Activated CD4-positive, alpha-beta T cell treated with anti-CD3 and anti-CD28 coated beads, Interleukin-10, Interleukin-2, amounts not matched to agents 100 ng/mL and 50 ng/mL, durations not matched to agents 16 hours and 8 hours (primary cell): ENCODE results near the gene AKIRIN1.
"Not testable (repeated sequence)": the region's sequence is repeated elsewhere in the genome, so short reads cannot be mapped to it uniquely, and the experiment has no call there.

Experiments used
- DNase-seq: peaks from one replicate; pipeline ENCODE4 v3.0.0-alpha.2; 2020

AKIRIN1 gene

GRCh38 chr1:38997034-38997900 lies 6.2 kb downstream of the AKIRIN1 start:
- no peak for DNase-seq

- no peak for DNase-seq
Measured at GRCh38 chr1:38997901-38998190, 6.8 kb downstream of the AKIRIN1 start.

- DNase-seq: no peak
Measured at GRCh38 chr1:39001516-39002421, 10.7 kb downstream of the AKIRIN1 start.

- peak; percentile 38 for DNase-seq
Measured at GRCh38 chr1:39003281-39003680, 12.2 kb downstream of the AKIRIN1 start.

GRCh38 chr1:39003794-39004193 lies 12.7 kb downstream of the AKIRIN1 start:
- DNase-seq: peak; percentile 70

- no peak for DNase-seq
Measured at GRCh38 chr1:39006287-39006686, 15.2 kb downstream of the AKIRIN1 start.

- no peak for DNase-seq
Measured at GRCh38 chr1:39006726-39007645, 15.9 kb downstream of the AKIRIN1 start.

GRCh38 chr1:39014956-39015355 lies 23.9 kb downstream of the AKIRIN1 start:
- not testable (repeated sequence) for DNase-seq

GRCh38 chr1:39016604-39017171 lies 25.6 kb downstream of the AKIRIN1 start:
- no peak for DNase-seq

- DNase-seq: no peak
Measured at GRCh38 chr1:39017266-39017665, 26.2 kb downstream of the AKIRIN1 start.

GRCh38 chr1:39020494-39020893 lies 29.4 kb downstream of the AKIRIN1 start:
- DNase-seq: not testable (repeated sequence)

GRCh38 chr1:39021426-39021825 lies 30.4 kb downstream of the AKIRIN1 start:
- no peak for DNase-seq

- no peak for DNase-seq
Measured at GRCh38 chr1:39023140-39023539, 32.1 kb downstream of the AKIRIN1 start.

GRCh38 chr1:39026051-39026865 lies 35.2 kb downstream of the AKIRIN1 start, which contains the start of gene NDUFS5:
Gene NDUFS5 (plus strand): TSS chr1:39026350. CDS start chr1:39028725, 2,375 bp downstream.
- DNase-seq: peak; percentile 93

- DNase-seq: no peak
Measured at GRCh38 chr1:39026866-39027507, 35.9 kb downstream of the AKIRIN1 start.

- DNase-seq: no peak
Measured at GRCh38 chr1:39034114-39034654, 43.1 kb downstream of the AKIRIN1 start.

- no peak for DNase-seq
Measured at GRCh38 chr1:39036678-39037077, 45.6 kb downstream of the AKIRIN1 start.

- no peak for DNase-seq
Measured at GRCh38 chr1:39043513-39043912, 52.4 kb downstream of the AKIRIN1 start.

- DNase-seq: no peak
Measured at GRCh38 chr1:39044762-39045161, 53.7 kb downstream of the AKIRIN1 start.

- DNase-seq: no peak
Measured at GRCh38 chr1:39045231-39045630, 54.2 kb downstream of the AKIRIN1 start.
